K562 (cell line): Measurements from ENCODE around the gene MEA1.

ENCODE experiments used
- CBX8 ChIP-seq: fragments of 200-600 bp; sonication (generic); IDR thresholded peaks from 2 replicates; pipeline ENCODE4 v1.6.1; 2012; ENCODE audit warnings: borderline replicate concordance, mixed run types, low read depth, mild to moderate bottlenecking, moderate library complexity, mixed read lengths, low read length, control low read depth, inconsistent platforms; ENCODE audit not compliant: poor library complexity, severe bottlenecking; ENCODE audit errors: extremely low read depth
- EGR1 ChIP-seq: fragments of 450-650 bp; conservative IDR thresholded peaks from 2 replicates; pipeline ENCODE4 v1.6.1; 2017; ENCODE audit warnings: mild to moderate bottlenecking
- EP300 ChIP-seq: IDR thresholded peaks from 2 replicates; pipeline ENCODE4 v1.6.1; 2012; ENCODE audit warnings: low read length, improper control_type of control experiment
- EZH2 ChIP-seq: IDR thresholded peaks from 2 replicates; pipeline ENCODE4 v1.6.1; 2012; ENCODE audit warnings: low read depth, mild to moderate bottlenecking, inconsistent platforms, low read length, borderline replicate concordance
- POLR2AphosphoS2 ChIP-seq: IDR thresholded peaks from 2 replicates; pipeline ENCODE4 v1.6.1; 2012; ENCODE audit warnings: low read length, improper control_type of control experiment
- TAF7 ChIP-seq: fragments of 450-650 bp; IDR thresholded peaks from 2 replicates; pipeline ENCODE4 v1.6.1; 2016; ENCODE audit warnings: missing genetic modification characterization, missing compliant biosample characterization
- ZNF707 ChIP-seq: fragments of 250-450 bp; sonication (Bioruptor Pico); conservative IDR thresholded peaks from 2 replicates; pipeline ENCODE4 v1.8.0; 2022; ENCODE audit warnings: inconsistent platforms, mild to moderate bottlenecking, moderate library complexity

DNA sequence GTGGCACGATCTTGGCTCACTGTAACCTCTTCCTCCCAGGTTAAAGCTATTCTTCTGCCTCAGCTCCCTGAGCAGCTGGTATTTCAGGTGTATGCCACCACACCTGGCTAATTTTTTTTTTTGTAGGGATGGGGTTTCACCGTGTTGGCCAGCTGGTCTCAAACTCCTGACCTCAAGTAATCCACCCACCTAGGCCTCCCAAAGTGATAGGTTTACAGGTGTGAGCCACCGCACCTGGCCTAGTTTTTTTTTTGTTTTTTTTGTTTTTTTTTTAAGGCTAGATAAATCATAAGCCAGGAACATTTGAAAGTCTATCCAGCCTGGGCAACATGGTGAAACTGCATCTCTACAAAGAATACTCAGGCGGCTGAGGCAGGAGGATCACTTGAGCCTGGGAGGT is 18.6 kb upstream of the MEA1 start:
- TF ChIP-seq TAF7 (tag) (no peak), EP300 (no peak), POLR2AphosphoS2 (no peak), ZNF707 (CRISPR knock-in tag) (no peak), EZH2 (no peak), EGR1 (no peak), CBX8 (no peak)
